ENCODE measurements around the gene SULT4A1. TPM values are rescaled to one million over a fixed set of nuclear protein-coding genes. Genes with fewer than 3 reads are reported as not detected.

SULT4A1 gene
- total and polyA plus RNA-seq, 9 of the 15 experiments (the other 6 are each of a cell fraction or from before 2014, with no cell fraction given), result 0.03 to 0.20 (median 0.09) TPM; not detected in 3

DNA sequence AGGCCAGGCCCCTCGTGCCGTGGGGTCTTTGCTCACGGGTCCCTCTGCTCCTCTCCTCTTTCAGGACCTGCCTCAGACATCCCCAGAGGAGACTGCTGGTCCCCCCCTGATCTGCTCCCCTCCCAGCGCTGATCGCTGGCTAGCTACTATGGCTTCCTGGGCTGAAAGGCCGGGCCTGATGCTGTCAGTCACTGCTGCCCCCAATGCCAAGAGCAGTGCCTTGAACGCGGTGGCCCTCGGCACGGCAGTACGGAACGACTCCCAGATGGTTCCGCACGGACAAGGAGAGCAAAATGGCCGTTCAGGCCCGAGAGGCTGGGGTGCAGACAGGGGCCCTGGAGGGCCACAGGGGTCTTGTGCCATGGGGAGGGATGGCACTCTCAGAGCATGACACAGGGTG lies 21.5 kb downstream of the SULT4A1 start:
- no peak overlapping the region for H2AFZ ChIP-seq (ENCODE audit: low read depth, low read length)
- H3K79me2 ChIP-seq (ENCODE audit: control insufficient read depth, insufficient read depth, low read length), result no peaks in the 10 kb centered on the region
- no peaks in the 10 kb centered on the region for H3K4me1 ChIP-seq (replicated peaks in 1 of 2; ENCODE audit: control insufficient read depth in 2 of 2, insufficient read depth in 2 of 2, low read length in 2 of 2)
- no TSS peak for BruUV-seq (replicated peaks)
- no peaks in the 10 kb centered on the region for H3K9me3 ChIP-seq (replicated peaks; ENCODE audit: control insufficient read depth, insufficient read depth, low read depth, low read length)
- 0% methylated on average over 14 of the region's 16 CpGs for WGBS (ENCODE audit: insufficient coverage, low coverage, missing lambda C conversion rate)
- in situ Hi-C loops (cut with MboI) (no loop called here), intact Hi-C loops (cut with micrococcal nuclease) (no loop called here)
- no peaks in the 10 kb centered on the region for H3K9me1 ChIP-seq (ENCODE audit: control insufficient read depth, insufficient read depth, low read length)
- no peaks in the 10 kb centered on the region for H4K20me1 ChIP-seq (replicated peaks; ENCODE audit: control insufficient read depth, insufficient read depth, low read length)
- no peak overlapping the region for H3K9ac ChIP-seq (ENCODE audit: insufficient read depth in 1 of 2, low read depth in 2 of 2, low read length in 2 of 2)
- ChIA-PET CTCF (ENCODE audit: low intra/inter-chr PET ratio) (no interaction called here), POLR2A (no interaction called here)
- H3K36me3 ChIP-seq (ENCODE audit: control insufficient read depth, insufficient read depth, low read length), result no peaks in the 10 kb centered on the region
- TF ChIP-seq DDX20 (tag; IDR thresholded peaks at IDR 0.05; ENCODE audit: low read depth) (no peak), EP300 (IDR thresholded peaks at IDR 0.05; ENCODE audit: low read length) (no peak), MTA3 (IDR thresholded peaks at IDR 0.05; ENCODE audit: borderline replicate concordance) (no peak), EZH2 (IDR thresholded peaks at IDR 0.05; ENCODE audit: borderline replicate concordance, low read depth, low read length) (no peak), CHD1 (IDR thresholded peaks at IDR 0.05; ENCODE audit: low read length) (no peak), MAFG (tag; conservative IDR thresholded peaks at IDR 0.05) (no peak), TCF7L2 (IDR thresholded peaks at IDR 0.05; ENCODE audit: low read depth, low read length) (no peak), ZNF699 (CRISPR knock-in tag; IDR thresholded peaks at IDR 0.05; ENCODE audit: insufficient replicate concordance) (no peak)
- H3K4me2 ChIP-seq (ENCODE audit: insufficient read depth, low read length), result no peak overlapping the region
- DNase-seq (ENCODE audit: extremely low read depth in 1 of 4, low spot score in 3 of 4), result no peak
- H3K27ac ChIP-seq (ENCODE audit: extremely low read depth, low read depth, low read length), result no peak overlapping the region
- no peak for ATAC-seq
- peaks cover 6 to 32% of the 10 kb centered on the region in 2 experiments; a peak in 4 of 5 replicates for H3K27me3 ChIP-seq (ENCODE audit: control insufficient read depth in 2 of 2, insufficient read depth in 2 of 2, low read length in 2 of 2)
- H3K4me3 ChIP-seq, result no peak overlapping the region
- no peak for FAIRE-seq
